GM12878 (cell line): ENCODE data around the gene ROBO1. TPM values are rescaled to one million over a fixed set of nuclear protein-coding genes. Genes with fewer than 3 reads are reported as not detected.

Source experiments
- CEBPB ChIP-seq, 2 experiments: fragments of 150-350 bp in 1 of 2; IDR thresholded peaks; 2 replicates each; pipeline ENCODE4 v1.6.1; 2012 to 2014; ENCODE audit warnings: low read depth in 2 of 2, low read length in 2 of 2, borderline replicate concordance in 1 of 2, inconsistent platforms in 1 of 2
- E2F8 ChIP-seq: fragments of 450-650 bp; IDR thresholded peaks from 2 replicates; pipeline ENCODE4 v1.6.1; 2018; ENCODE audit warnings: mild to moderate bottlenecking, low read depth, moderate library complexity; ENCODE audit not compliant: partially characterized antibody
- EGR1 ChIP-seq, 2 experiments: IDR thresholded peaks; 1 replicate in 1 of 2; 2 replicates in 1 of 2; pipeline ENCODE4 v1.6.1; 2011 to 2012; ENCODE audit warnings: low read depth in 2 of 2, low read length in 2 of 2, borderline replicate concordance in 1 of 2, mild to moderate bottlenecking in 1 of 2, moderate library complexity in 1 of 2
- FOS ChIP-seq: IDR thresholded peaks from 3 replicates; pipeline ENCODE4 v1.6.1; 2011; ENCODE audit warnings: borderline replicate concordance; ENCODE audit not compliant: insufficient read length; ENCODE audit errors: extremely low read depth
- JUND ChIP-seq: IDR thresholded peaks from 2 replicates; pipeline ENCODE4 v1.6.1; 2012; ENCODE audit warnings: low read depth, mild to moderate bottlenecking, low read length, improper control_type of control experiment, moderate library complexity
- MTA3 ChIP-seq: IDR thresholded peaks from 2 replicates; pipeline ENCODE4 v1.6.1; 2012; ENCODE audit warnings: low read length, inconsistent platforms, borderline replicate concordance
- POLR2AphosphoS5 ChIP-seq: IDR thresholded peaks from 2 replicates; pipeline ENCODE4 v1.6.1; 2011; ENCODE audit warnings: mild to moderate bottlenecking, low read length, inconsistent platforms
- PRDM15 ChIP-seq: fragments of 450-650 bp; formaldehyde crosslinking; IDR thresholded peaks from 2 replicates; pipeline ENCODE4 v1.4.0; 2020; ENCODE audit warnings: mild to moderate bottlenecking, moderate library complexity
- SMC3 ChIP-seq: IDR thresholded peaks from 2 replicates; pipeline ENCODE4 v1.6.1; 2011; ENCODE audit warnings: low read length, improper control_type of control experiment, borderline replicate concordance
- TCF3 ChIP-seq: IDR thresholded peaks from 2 replicates; pipeline ENCODE4 v1.6.1; 2012; ENCODE audit warnings: low read depth, mild to moderate bottlenecking, low read length, borderline replicate concordance; ENCODE audit not compliant: insufficient read depth
- ZBTB33 ChIP-seq: fragments of 450-650 bp; IDR thresholded peaks from 2 replicates; pipeline ENCODE4 v1.6.1; 2017; ENCODE audit warnings: mild to moderate bottlenecking
- polyA plus RNA-seq, 11 experiments: library from polyadenylated mRNA; depleted of rRNA in 4 of 11; unstranded in 6 of 11; stranded (reverse) in 5 of 11; fragments of >200 nt; fragmentation: Nextera tagmentation in 4 of 11; fragmentation: Illumina TruSeq in 1 of 11; extraction: Ambion mirVana in 4 of 11; extraction: Trizol in 1 of 11; gene quantifications; 1 replicate in 1 of 11; 2 replicates in 10 of 11; pipeline versions ENCODE4 v1.2.1 to v1.2.3, GENCODE V29; 2011 to 2016; ENCODE audit warnings: inconsistent platforms in 2 of 11, missing spikeins in 2 of 11, low read depth in 1 of 11
- total RNA-seq, 4 experiments: library from RNA; depleted of rRNA in 3 of 4; stranded (reverse); fragments of >200 nt in 3 of 4; fragmentation: Illumina TruSeq in 1 of 4; extraction: Trizol in 1 of 4; gene quantifications; 2 replicates each; pipeline versions ENCODE4 v1.2.1 to v1.2.3, GENCODE V29; 2013 to 2021

ROBO1 gene
- total and polyA plus RNA-seq, 10 of the 15 experiments (the other 5 are each of a cell fraction or from before 2014, with no cell fraction given): 0.29 to 46.5 (median 1.2) TPM

GRCh38 chr3:79405183-79405582 is 362.6 kb downstream of the ROBO1 start (continued):
- TF ChIP-seq PRDM15: no peak
- TF ChIP-seq JUND: no peak
- TF ChIP-seq EGR1 (IDR thresholded peaks at IDR 0.05; ENCODE audit: borderline replicate concordance in 1 of 2, low read depth in 2 of 2, low read length in 2 of 2): no peak
- no peak for TF ChIP-seq TCF3
- no peak for TF ChIP-seq MTA3
- TF ChIP-seq E2F8: no peak
- no peak for TF ChIP-seq SMC3
- TF ChIP-seq CEBPB (IDR thresholded peaks at IDR 0.05; ENCODE audit: borderline replicate concordance in 1 of 2, low read depth in 2 of 2, low read length in 2 of 2): no peak
- no peak for TF ChIP-seq ZBTB33
- TF ChIP-seq POLR2AphosphoS5: no peak
- TF ChIP-seq FOS: no peak
- TF ChIP-seq, all 136 proteins: peak for 0
